Lower lobe of right lung (tissue), 2 donors: ENCODE data around the gene ABCF3. TPM values are rescaled to one million over a fixed set of nuclear protein-coding genes. Genes with fewer than 3 reads are reported as not detected.

ENCODE experiments used
- ATAC-seq, 2 donors: fragments of 200-7000 bp; cut with Tn5 transposase; one replicate each; pipeline ENCODE4 v1.9.1; 2020 to 2022; ENCODE audit warnings: mild to moderate bottlenecking in 2 of 2, moderate library complexity in 2 of 2
- DNase-seq: peaks from one replicate; pipeline ENCODE4 v3.0.0-alpha.2; 2020
- H3K27ac ChIP-seq: fragments of 200-600 bp; one replicate; pipeline ENCODE4 v1.8.0; 2022
- H3K27me3 ChIP-seq: fragments of 200-600 bp; one replicate; pipeline ENCODE4 v1.8.0; 2022; ENCODE audit warnings: low read depth
- H3K36me3 ChIP-seq: fragments of 200-600 bp; one replicate; pipeline ENCODE4 v1.8.0; 2022; ENCODE audit warnings: mild to moderate bottlenecking
- H3K4me1 ChIP-seq: fragments of 200-600 bp; one replicate; pipeline ENCODE4 v1.8.0; 2022
- H3K4me3 ChIP-seq: fragments of 200-600 bp; one replicate; pipeline ENCODE4 v1.8.0; 2022; ENCODE audit warnings: mild to moderate bottlenecking
- H3K9me3 ChIP-seq: fragments of 200-600 bp; one replicate; pipeline ENCODE4 v1.8.0; 2022
- CTCF ChIP-seq: fragments of 200-600 bp; IDR thresholded peaks from one replicate; pipeline ENCODE4 v1.8.0; 2022; ENCODE audit warnings: antibody characterized with exemption, mild to moderate bottlenecking
- intact Hi-C: fragments of 100-400 bp; cut with DNase I; formaldehyde crosslinking; loops from one replicate; pipeline ENCODE4 v1.11.0; 2022
- microRNA-seq: library from miRNA; unstranded; fragments of <30 nt; microRNA quantifications from one replicate; pipeline ENCODE4 v1.2.0, GENCODE V29; 2020; ENCODE audit warnings: borderline number of aligned reads
- total RNA-seq: library from RNA; stranded (reverse); fragmentation: NEBNext Ultra II Directional; extraction: Animal tissue kit (Norgen Biotek cat#: 25700); gene quantifications from one replicate; pipeline ENCODE4 v1.2.1, GENCODE V29; 2021
- donor health status: DM: no; HTN: yes; CAD: no; lungs with severe emphysema.

ABCF3 gene
- total RNA-seq, 1 donor from 2014 or later, result 60.7 TPM

GRCh38 chr3:184241141-184241446 is 55.1 kb downstream of the ABCF3 start:
- no peaks in the 10 kb centered on the region for H3K9me3 ChIP-seq
- H3K4me1 ChIP-seq, result no peaks in the 10 kb centered on the region
- TF ChIP-seq CTCF, result no peak
- ATAC-seq (no peak), DNase-seq (peak; percentile 45)
- intact Hi-C loops, result no loop called here
- peaks cover 16% of the 10 kb centered on the region for H3K27me3 ChIP-seq
- H3K27ac ChIP-seq, result no peak overlapping the region
- no peak overlapping the region for H3K4me3 ChIP-seq
- peaks cover 38% of the 10 kb centered on the region for H3K36me3 ChIP-seq

GRCh38 chr3:184241447-184242296 is 55.7 kb downstream of the ABCF3 start:
- TF ChIP-seq CTCF, result peak; percentile 53
- Histone ChIP-seq H3K9me3 (no peaks in the 10 kb centered on the region), H3K4me3 (peak overlapping the region; percentile 17), H3K36me3 (peaks cover 38% of the 10 kb centered on the region), H3K27me3 (peaks cover 11% of the 10 kb centered on the region), H3K27ac (no peak overlapping the region), H3K4me1 (no peaks in the 10 kb centered on the region)
- intact Hi-C loops, result no loop called here
- ATAC-seq (peak; percentile 88 to 91), DNase-seq (peak; percentile 74)

GRCh38 chr3:184242297-184242685 is 56.3 kb downstream of the ABCF3 start:
- ATAC-seq (no peak), DNase-seq (peak; percentile 24)
- intact Hi-C loops, result no loop called here
- H3K36me3 ChIP-seq, result peaks cover 38% of the 10 kb centered on the region
- peaks cover 1% of the 10 kb centered on the region for H3K4me1 ChIP-seq
- H3K4me3 ChIP-seq, result no peak overlapping the region
- no peak overlapping the region for H3K27ac ChIP-seq
- H3K9me3 ChIP-seq, result no peaks in the 10 kb centered on the region
- peaks cover 6% of the 10 kb centered on the region for H3K27me3 ChIP-seq
- no peak for TF ChIP-seq CTCF

Small RNAs within 50 kb of the gene (microRNA-seq; reads per million reads assigned to microRNA genes)
- not detected for gene MIR1224

Other genes with a start within 250 kb of the ABCF3 start
- gene ABCC5, start 168.3 kb upstream of the ABCF3 start, total RNA-seq, result 38.0 TPM
- gene HTR3D, start 154.5 kb upstream of the ABCF3 start, total RNA-seq, result not detected
- gene HTR3C, start 133.2 kb upstream of the ABCF3 start, total RNA-seq, result 0.44 TPM
- not detected for gene HTR3E, start 89.1 kb upstream of the ABCF3 start, total RNA-seq
- gene EIF2B5, start 50.8 kb upstream of the ABCF3 start, total RNA-seq, result 41.9 TPM
- gene DVL3, start 30.8 kb upstream of the ABCF3 start, total RNA-seq, result 55.1 TPM
- 241 TPM for gene AP2M1, start 11.3 kb upstream of the ABCF3 start, total RNA-seq
- gene VWA5B2, start 43.4 kb downstream of the ABCF3 start, total RNA-seq, result 0.47 TPM
- gene ALG3, start 62.8 kb downstream of the ABCF3 start, total RNA-seq, result 30.1 TPM
- 2.6 TPM for gene EEF1AKMT4, start 63.5 kb downstream of the ABCF3 start, total RNA-seq
- gene CAMK2N2, start 75.4 kb downstream of the ABCF3 start, total RNA-seq, result not detected
- not detected for gene ECE2, start 89.8 kb downstream of the ABCF3 start, total RNA-seq
- gene PSMD2, start 113.0 kb downstream of the ABCF3 start, total RNA-seq, result 135 TPM
- gene EIF4G1, start 128.4 kb downstream of the ABCF3 start, total RNA-seq, result 271 TPM
- gene FAM131A, start 151.4 kb downstream of the ABCF3 start, total RNA-seq, result 17.0 TPM
- 4.4 TPM for gene CLCN2, start 175.4 kb downstream of the ABCF3 start, total RNA-seq
- 53.3 TPM for gene POLR2H, start 175.5 kb downstream of the ABCF3 start, total RNA-seq
- gene THPO, start 192.0 kb downstream of the ABCF3 start, total RNA-seq, result 0.24 TPM
- 4.1 TPM for gene CHRD, start 193.9 kb downstream of the ABCF3 start, total RNA-seq